ENCODE data around the gene MYOF.

Gene MYOF

GRCh38 chr10:93465806-93466675 is 16.1 kb downstream of the MYOF start:
- Histone ChIP-seq H3K36me3 (ENCODE audit: control insufficient read depth, insufficient read depth, low read length) (no peaks in the 10 kb centered on the region), H3K4me1 (ENCODE audit: control insufficient read depth, insufficient read depth, low read length) (no peaks in the 10 kb centered on the region), H3K4me3 (ENCODE audit: low read length) (no peak overlapping the region), H3K27me3 (ENCODE audit: control insufficient read depth, insufficient read depth, low read length) (no peaks in the 10 kb centered on the region), H3K27ac (ENCODE audit: low read length) (no peak overlapping the region), H3K9me3 (ENCODE audit: control insufficient read depth, insufficient read depth, low read length) (no peaks in the 10 kb centered on the region)
- WGBS (ENCODE audit: insufficient coverage, insufficient read length), result no CpG with 5 or more reads among the region's 8 CpGs
- DNase-seq (ENCODE audit: low read depth, low spot score), result no peak

DNA sequence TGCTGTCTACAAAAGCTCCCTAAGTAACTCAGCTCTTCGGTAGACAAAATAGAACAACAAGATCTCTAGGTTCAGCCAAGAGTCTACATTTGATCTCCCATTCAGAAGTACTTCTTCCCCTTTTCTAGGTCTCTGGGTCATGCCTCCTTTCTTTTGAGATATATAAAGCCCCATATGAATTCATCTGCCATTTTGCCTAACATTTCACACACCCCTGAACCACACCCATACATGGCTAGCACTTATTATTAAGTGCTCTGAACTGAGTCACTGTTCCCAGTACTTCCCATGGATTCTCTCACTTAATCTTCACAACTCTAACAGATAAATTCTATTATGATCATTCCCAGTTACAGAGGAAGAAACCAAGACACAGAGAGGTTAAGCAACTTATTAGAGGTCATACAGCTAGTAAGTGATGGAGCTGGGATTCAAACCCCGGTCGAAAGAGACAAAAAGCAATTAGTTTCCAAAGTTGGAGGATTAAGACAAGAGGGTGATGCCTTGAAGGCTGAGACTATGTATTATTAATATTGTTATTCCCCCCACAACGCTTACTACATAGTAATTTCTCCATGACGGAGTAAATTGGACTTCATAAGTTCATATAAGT is 17.3 kb downstream of the MYOF start:
- Histone ChIP-seq H3K36me3 (ENCODE audit: control insufficient read depth, insufficient read depth, low read length) (no peaks in the 10 kb centered on the region), H3K4me1 (ENCODE audit: control insufficient read depth, insufficient read depth, low read length) (no peaks in the 10 kb centered on the region), H3K9me3 (ENCODE audit: control insufficient read depth, insufficient read depth, low read length) (no peaks in the 10 kb centered on the region), H3K27me3 (ENCODE audit: control insufficient read depth, insufficient read depth, low read length) (no peaks in the 10 kb centered on the region), H3K4me3 (ENCODE audit: low read length) (no peak overlapping the region), H3K27ac (ENCODE audit: low read length) (no peak overlapping the region)
- DNase-seq (ENCODE audit: low read depth, low spot score), result no peak
- no CpG with 5 or more reads among the region's 5 CpGs for WGBS (ENCODE audit: insufficient coverage, insufficient read length)

DNA sequence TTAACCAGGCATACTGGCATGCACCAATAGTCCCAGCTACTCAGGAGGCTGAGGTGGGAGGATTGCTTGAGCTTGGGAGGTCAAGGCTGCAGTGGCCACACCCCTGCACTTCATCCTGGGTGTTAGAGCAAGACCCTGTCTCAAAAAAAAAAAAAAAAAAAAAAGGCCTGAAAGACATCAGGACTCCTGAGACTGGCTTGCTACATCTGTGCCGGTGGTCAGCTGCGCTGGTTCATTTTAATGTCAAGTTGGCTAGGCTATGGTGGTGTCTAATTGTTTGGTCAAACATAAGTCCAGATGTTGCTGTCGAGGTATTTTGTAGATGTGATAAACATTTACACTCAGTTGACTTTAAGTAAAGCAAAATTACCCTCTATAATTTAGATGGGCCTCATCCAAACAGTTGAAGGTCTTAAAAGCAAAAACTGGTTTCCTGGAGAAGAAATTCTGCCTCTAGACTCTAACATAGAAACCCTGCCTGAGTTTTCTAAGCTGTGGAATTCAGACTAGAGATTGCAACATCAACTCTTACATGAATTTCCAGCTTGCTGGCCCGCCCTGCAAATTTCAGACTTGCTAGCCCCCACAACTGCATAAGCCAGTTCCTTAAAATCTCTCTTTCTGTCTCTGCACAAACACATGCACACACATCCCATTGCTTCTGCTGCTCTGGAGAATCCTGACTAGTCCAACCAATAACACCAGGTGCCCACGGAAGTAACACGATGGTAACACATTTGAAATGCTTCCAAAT is 18.2 kb downstream of the MYOF start:
- WGBS (ENCODE audit: insufficient coverage, insufficient read length), result no CpG with 5 or more reads among the region's 6 CpGs
- no peak for DNase-seq (ENCODE audit: low read depth, low spot score)
- no peaks in the 10 kb centered on the region for H3K36me3 ChIP-seq (ENCODE audit: control insufficient read depth, insufficient read depth, low read length)
- H3K27me3 ChIP-seq (ENCODE audit: control insufficient read depth, insufficient read depth, low read length), result no peaks in the 10 kb centered on the region
- H3K9me3 ChIP-seq (ENCODE audit: control insufficient read depth, insufficient read depth, low read length), result no peaks in the 10 kb centered on the region
- H3K4me3 ChIP-seq (ENCODE audit: low read length), result no peak overlapping the region
- H3K4me1 ChIP-seq (ENCODE audit: control insufficient read depth, insufficient read depth, low read length), result no peaks in the 10 kb centered on the region
- no peak overlapping the region for H3K27ac ChIP-seq (ENCODE audit: low read length)

DNA sequence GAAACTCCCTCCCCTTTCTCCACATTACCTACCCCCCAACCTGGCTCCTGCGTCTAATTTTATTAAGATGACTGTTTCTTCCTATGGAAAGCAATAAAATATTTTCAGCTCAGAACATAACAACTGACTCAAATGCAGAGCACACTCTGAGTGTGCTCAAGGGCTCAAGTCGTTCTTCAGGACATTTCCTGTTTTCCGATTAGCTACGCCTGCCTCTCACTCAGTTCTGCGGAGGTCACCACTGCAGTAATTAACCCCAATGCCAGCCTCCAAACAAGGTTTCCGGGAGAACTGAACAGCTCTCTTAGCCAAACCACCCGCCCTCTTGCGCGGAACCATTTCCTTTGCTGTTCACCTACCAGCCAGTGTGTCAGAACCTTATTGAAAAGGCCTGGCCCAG is 19.3 kb downstream of the MYOF start:
- no peak for DNase-seq (ENCODE audit: low read depth, low spot score)
- no CpG with 5 or more reads among the region's 9 CpGs for WGBS (ENCODE audit: insufficient coverage, insufficient read length)
- Histone ChIP-seq H3K4me1 (ENCODE audit: control insufficient read depth, insufficient read depth, low read length) (no peaks in the 10 kb centered on the region), H3K4me3 (ENCODE audit: low read length) (no peak overlapping the region), H3K36me3 (ENCODE audit: control insufficient read depth, insufficient read depth, low read length) (no peaks in the 10 kb centered on the region), H3K9me3 (ENCODE audit: control insufficient read depth, insufficient read depth, low read length) (no peaks in the 10 kb centered on the region), H3K27ac (ENCODE audit: low read length) (no peak overlapping the region), H3K27me3 (ENCODE audit: control insufficient read depth, insufficient read depth, low read length) (no peaks in the 10 kb centered on the region)

GRCh38 chr10:93462371-93462770 is 19.8 kb downstream of the MYOF start:
- no peak overlapping the region for H3K27ac ChIP-seq (ENCODE audit: low read length)
- no CpG with 5 or more reads among the region's 2 CpGs for WGBS (ENCODE audit: insufficient coverage, insufficient read length)
- DNase-seq (ENCODE audit: low read depth, low spot score), result no peak
- no peak overlapping the region for H3K4me3 ChIP-seq (ENCODE audit: low read length)
- H3K9me3 ChIP-seq (ENCODE audit: control insufficient read depth, insufficient read depth, low read length), result no peaks in the 10 kb centered on the region
- H3K27me3 ChIP-seq (ENCODE audit: control insufficient read depth, insufficient read depth, low read length), result no peaks in the 10 kb centered on the region
- H3K4me1 ChIP-seq (ENCODE audit: control insufficient read depth, insufficient read depth, low read length), result no peaks in the 10 kb centered on the region
- H3K36me3 ChIP-seq (ENCODE audit: control insufficient read depth, insufficient read depth, low read length), result no peaks in the 10 kb centered on the region

GRCh38 chr10:93461807-93462178 is 20.3 kb downstream of the MYOF start:
- WGBS (ENCODE audit: insufficient coverage, insufficient read length), result no CpG with 5 or more reads among the region's 1 CpG
- no peaks in the 10 kb centered on the region for H3K27me3 ChIP-seq (ENCODE audit: control insufficient read depth, insufficient read depth, low read length)
- H3K4me3 ChIP-seq (ENCODE audit: low read length), result no peak overlapping the region
- DNase-seq (ENCODE audit: low read depth, low spot score), result no peak
- no peaks in the 10 kb centered on the region for H3K4me1 ChIP-seq (ENCODE audit: control insufficient read depth, insufficient read depth, low read length)
- H3K9me3 ChIP-seq (ENCODE audit: control insufficient read depth, insufficient read depth, low read length), result no peaks in the 10 kb centered on the region
- H3K36me3 ChIP-seq (ENCODE audit: control insufficient read depth, insufficient read depth, low read length), result no peaks in the 10 kb centered on the region
- H3K27ac ChIP-seq (ENCODE audit: low read length), result no peak overlapping the region

GRCh38 chr10:93461109-93461806 is 20.9 kb downstream of the MYOF start:
- WGBS (ENCODE audit: insufficient coverage, insufficient read length), result no CpG with 5 or more reads among the region's 4 CpGs
- Histone ChIP-seq H3K36me3 (ENCODE audit: control insufficient read depth, insufficient read depth, low read length) (no peaks in the 10 kb centered on the region), H3K27me3 (ENCODE audit: control insufficient read depth, insufficient read depth, low read length) (no peaks in the 10 kb centered on the region), H3K9me3 (ENCODE audit: control insufficient read depth, insufficient read depth, low read length) (no peaks in the 10 kb centered on the region), H3K4me3 (ENCODE audit: low read length) (no peak overlapping the region), H3K4me1 (ENCODE audit: control insufficient read depth, insufficient read depth, low read length) (no peaks in the 10 kb centered on the region), H3K27ac (ENCODE audit: low read length) (no peak overlapping the region)
- no peak for DNase-seq (ENCODE audit: low read depth, low spot score)

DNA sequence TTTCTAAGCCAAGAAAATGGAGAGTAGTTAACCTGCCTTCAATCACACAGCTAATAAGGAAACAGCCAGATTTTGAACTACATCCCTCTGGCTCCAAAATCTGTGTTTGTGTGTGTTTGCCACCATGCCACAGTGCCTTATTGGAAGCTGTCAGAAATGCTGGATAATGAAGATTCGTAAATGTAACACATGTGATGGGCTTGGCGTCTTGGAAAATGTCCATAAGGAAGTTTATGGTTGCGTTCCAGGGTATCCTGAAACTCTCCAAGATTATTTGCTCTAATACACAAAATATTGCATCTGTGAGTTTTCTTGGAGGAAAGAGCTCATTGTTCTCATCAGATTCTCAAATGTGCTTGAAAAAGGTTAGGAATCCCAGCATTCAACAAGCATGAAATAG is 22.7 kb downstream of the MYOF start:
- H3K9me3 ChIP-seq (ENCODE audit: control insufficient read depth, insufficient read depth, low read length), result no peaks in the 10 kb centered on the region
- no peaks in the 10 kb centered on the region for H3K4me1 ChIP-seq (ENCODE audit: control insufficient read depth, insufficient read depth, low read length)
- no peak overlapping the region for H3K4me3 ChIP-seq (ENCODE audit: low read length)
- no peaks in the 10 kb centered on the region for H3K36me3 ChIP-seq (ENCODE audit: control insufficient read depth, insufficient read depth, low read length)
- no CpG with 5 or more reads among the region's 3 CpGs for WGBS (ENCODE audit: insufficient coverage, insufficient read length)
- no peaks in the 10 kb centered on the region for H3K27me3 ChIP-seq (ENCODE audit: control insufficient read depth, insufficient read depth, low read length)
- DNase-seq (ENCODE audit: low read depth, low spot score), result no peak
- no peak overlapping the region for H3K27ac ChIP-seq (ENCODE audit: low read length)

- H3K4me3 ChIP-seq (ENCODE audit: low read length), result no peak overlapping the region
- H3K9me3 ChIP-seq (ENCODE audit: control insufficient read depth, insufficient read depth, low read length), result no peaks in the 10 kb centered on the region
- WGBS (ENCODE audit: insufficient coverage, insufficient read length), result no CpG with 5 or more reads among the region's 6 CpGs
- no peaks in the 10 kb centered on the region for H3K27me3 ChIP-seq (ENCODE audit: control insufficient read depth, insufficient read depth, low read length)
- H3K36me3 ChIP-seq (ENCODE audit: control insufficient read depth, insufficient read depth, low read length), result no peaks in the 10 kb centered on the region
- H3K4me1 ChIP-seq (ENCODE audit: control insufficient read depth, insufficient read depth, low read length), result no peaks in the 10 kb centered on the region
- no peak for DNase-seq (ENCODE audit: low read depth, low spot score)
- no peak overlapping the region for H3K27ac ChIP-seq (ENCODE audit: low read length)
Measured at GRCh38 chr10:93458821-93459257, 23.3 kb downstream of the MYOF start.

DNA sequence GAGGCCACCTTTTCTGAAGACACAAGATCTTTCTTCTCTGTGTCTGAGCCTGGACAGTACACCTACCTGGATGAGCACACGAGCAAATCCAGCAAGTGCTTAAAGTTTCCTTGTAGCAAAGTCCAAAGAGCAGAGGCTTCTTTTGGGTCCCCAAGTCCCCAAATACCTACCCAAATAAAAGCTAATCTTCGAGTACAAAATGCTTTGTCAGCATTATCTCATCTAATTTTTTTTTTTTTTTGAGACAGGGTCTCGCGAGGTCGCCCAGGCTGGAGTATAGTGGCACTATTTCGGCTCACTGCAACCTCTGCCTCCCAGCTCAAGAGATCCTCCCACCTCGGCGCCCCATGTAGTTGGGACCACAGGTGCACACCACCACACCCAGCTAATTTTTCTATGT is 24.6 kb downstream of the MYOF start:
- Histone ChIP-seq H3K4me3 (ENCODE audit: low read length) (no peak overlapping the region), H3K27ac (ENCODE audit: low read length) (no peak overlapping the region), H3K9me3 (ENCODE audit: control insufficient read depth, insufficient read depth, low read length) (no peaks in the 10 kb centered on the region), H3K27me3 (ENCODE audit: control insufficient read depth, insufficient read depth, low read length) (no peaks in the 10 kb centered on the region), H3K4me1 (ENCODE audit: control insufficient read depth, insufficient read depth, low read length) (no peaks in the 10 kb centered on the region), H3K36me3 (ENCODE audit: control insufficient read depth, insufficient read depth, low read length) (no peaks in the 10 kb centered on the region)
- WGBS (ENCODE audit: insufficient coverage, insufficient read length), result no CpG with 5 or more reads among the region's 8 CpGs
- no peak for DNase-seq (ENCODE audit: low read depth, low spot score)

Data from iPS DF 6.9 (cell line).